ENCODE measurements around the gene EHBP1.

GRCh38 chr2:63066838-63067237 is 361.3 kb downstream of the EHBP1 start:
- TF ChIP-seq, protein P1, sequence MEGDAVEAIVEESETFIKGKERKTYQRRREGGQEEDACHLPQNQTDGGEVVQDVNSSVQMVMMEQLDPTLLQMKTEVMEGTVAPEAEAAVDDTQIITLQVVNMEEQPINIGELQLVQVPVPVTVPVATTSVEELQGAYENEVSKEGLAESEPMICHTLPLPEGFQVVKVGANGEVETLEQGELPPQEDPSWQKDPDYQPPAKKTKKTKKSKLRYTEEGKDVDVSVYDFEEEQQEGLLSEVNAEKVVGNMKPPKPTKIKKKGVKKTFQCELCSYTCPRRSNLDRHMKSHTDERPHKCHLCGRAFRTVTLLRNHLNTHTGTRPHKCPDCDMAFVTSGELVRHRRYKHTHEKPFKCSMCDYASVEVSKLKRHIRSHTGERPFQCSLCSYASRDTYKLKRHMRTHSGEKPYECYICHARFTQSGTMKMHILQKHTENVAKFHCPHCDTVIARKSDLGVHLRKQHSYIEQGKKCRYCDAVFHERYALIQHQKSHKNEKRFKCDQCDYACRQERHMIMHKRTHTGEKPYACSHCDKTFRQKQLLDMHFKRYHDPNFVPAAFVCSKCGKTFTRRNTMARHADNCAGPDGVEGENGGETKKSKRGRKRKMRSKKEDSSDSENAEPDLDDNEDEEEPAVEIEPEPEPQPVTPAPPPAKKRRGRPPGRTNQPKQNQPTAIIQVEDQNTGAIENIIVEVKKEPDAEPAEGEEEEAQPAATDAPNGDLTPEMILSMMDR (IDR thresholded peaks at IDR 0.05; ENCODE audit: low read depth, low read length, poor library complexity, severe bottlenecking), result no peak
- TF ChIP-seq EZH2phosphoT487 (IDR thresholded peaks at IDR 0.05; ENCODE audit: borderline replicate concordance, low read length), result no peak
